GM18502 (cell line): ENCODE data around the gene CLNK.

Source experiments
- ATAC-seq: cut with Tn5 transposase; IDR thresholded peaks from one replicate; pipeline ENCODE4 v1.9.1; 2021; ENCODE audit warnings: mild to moderate bottlenecking; ENCODE audit not compliant: unreplicated experiment, poor library complexity

Gene CLNK

DNA sequence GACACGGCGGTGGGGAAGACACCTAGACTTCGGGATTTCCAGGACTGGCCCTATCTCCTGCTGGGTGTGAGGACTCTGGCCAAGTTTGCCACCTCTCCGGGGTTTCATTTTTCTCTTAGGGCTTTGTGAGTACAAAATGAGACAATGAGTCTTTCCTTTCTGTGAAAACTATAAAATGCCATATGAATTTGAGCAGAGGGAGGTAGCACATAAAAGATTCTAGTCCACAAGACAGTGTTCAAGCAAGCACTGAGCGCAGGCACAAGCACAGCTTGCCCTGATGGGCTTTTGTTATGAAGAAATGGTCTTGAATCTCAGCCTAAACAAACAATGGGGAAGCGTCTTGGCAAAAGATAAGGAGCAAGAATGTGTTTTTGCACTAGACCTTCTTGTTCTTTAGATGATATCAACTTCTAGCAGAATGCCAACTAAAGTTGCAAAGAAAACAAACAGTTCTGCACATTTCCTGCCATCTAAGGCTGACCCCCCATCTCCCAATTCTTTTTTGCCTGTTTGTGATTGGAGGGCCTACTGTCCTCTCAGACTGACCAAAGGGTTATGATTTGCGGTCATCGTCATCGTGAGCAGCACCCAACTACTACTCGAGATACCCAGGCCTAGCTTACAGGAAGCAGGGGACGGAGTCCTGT lies 154.3 kb downstream of the CLNK start:
- no peak for ATAC-seq

DNA sequence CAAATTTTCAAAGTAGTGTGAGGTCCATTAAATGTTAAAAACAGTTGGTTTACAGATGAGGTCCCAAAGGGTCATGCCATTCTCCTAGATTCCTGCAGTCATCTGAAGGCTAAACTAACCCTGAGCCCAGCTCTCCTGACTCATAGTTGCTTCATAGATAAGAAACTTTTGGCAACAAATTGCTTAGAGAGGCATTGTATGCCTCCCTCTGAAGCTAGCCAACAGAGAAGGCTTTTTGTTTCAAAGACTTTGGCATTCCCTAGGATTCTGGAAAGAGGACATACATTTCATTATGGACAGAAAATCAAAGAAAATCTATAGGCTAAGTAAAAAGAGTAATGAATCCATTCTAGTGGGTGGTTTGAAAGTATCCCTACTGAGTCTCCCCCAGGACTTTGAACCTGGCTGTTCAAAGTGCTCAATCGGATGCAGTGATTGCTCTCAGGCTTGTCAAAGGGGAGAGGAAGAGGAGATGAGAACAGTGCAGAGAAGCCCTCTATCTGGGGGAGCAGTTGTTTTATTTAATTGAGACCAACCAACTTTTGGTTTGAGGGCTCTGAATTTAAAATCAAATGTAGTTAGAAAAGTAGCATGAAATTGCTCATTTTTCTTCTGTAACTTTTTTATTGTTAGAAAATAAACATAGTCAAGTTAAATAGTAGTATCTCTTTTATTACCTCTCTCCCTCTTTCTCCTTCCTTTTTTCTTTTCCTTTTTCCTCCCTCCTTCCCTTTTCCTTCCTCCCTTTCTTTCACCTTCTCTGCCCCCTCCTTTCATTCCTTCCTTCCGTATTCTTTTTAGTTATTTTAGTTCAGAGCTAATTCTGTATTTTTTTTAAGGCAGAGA lies 155.1 kb downstream of the CLNK start:
- no peak for ATAC-seq

DNA sequence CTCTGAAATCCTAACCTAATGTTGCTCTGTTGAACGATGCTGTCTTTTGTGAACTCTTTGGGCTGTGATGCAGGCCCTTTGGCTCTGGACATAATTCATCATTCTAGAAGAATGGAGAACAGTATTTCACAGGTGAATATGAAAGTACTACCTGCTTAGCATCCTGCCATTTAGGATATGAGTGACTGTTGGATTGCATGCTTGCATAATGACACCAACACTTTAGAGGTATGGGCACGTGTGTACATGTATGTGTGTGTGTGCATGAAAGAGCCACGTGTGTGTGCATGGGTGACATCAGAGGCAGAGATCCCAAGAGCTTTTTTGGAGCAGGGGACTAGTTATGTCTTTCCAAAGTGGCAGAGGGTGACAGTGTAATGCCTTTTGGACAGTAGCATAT lies 157.1 kb downstream of the CLNK start:
- no peak for ATAC-seq

DNA sequence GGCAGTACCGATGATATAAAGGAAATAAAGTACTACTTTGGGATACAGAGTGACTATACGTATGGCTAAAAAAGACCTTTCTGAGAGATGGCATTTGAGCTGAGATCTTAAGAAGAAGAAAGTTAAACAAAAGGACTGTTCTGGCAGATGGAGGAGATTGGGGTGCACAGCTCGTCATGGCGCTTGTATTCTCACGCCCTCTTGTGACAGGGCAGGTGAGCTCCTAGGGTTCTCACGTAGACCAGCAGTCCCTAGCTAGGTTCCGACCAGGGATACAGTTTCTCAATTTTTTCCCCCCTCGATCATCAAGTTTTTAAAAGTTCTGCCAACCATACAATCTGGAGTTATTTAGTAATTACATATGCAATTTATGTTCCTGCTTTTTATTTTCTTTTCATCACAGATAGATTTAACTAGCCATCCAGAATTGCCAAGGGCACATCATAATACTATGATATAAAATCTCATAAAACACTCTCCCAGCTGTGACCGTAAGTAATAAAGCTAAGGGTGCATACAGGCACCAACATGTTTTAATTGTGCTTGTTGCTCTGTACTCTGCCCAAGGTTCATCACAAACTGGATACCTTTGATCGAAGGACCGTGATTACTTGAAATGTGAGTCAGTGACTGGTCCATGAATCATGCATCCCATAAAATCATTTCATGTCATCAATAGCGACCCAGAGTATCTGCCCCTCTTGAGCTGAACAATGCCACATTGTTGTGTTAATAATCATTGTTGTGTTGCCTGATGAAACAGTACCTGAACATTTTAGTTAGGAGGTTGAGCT lies 157.9 kb downstream of the CLNK start:
- no peak for ATAC-seq

DNA sequence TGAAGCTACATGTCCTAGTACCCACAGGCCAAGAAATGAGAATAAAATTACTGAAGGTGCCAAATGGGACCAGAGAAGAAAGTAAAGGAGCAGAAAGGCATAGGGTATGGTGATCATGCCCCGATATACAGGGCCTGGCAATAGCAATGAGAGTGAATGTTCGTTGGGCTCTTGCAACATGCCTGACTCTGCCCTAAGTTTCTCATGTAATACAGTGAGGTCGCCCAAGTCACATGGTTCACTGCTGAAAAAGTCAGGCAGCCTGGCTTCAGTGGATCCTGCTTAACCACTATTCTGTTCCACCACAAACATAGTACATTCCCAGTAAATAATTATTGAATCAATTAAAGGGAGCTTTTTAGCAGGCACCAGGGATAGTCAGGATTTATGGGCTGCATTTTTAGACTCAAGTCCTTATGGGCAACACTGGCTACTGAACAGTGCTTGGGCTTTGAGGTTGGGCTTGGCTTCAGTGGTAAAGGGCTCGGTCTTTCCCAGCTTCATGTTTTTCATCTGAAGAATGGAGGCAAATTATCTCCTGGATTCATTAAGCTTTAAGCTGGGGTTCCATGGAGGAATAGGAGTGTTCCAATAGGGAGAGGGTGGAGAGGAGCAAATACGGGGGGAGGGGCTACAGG lies 160.3 kb downstream of the CLNK start:
- no peak for ATAC-seq

DNA sequence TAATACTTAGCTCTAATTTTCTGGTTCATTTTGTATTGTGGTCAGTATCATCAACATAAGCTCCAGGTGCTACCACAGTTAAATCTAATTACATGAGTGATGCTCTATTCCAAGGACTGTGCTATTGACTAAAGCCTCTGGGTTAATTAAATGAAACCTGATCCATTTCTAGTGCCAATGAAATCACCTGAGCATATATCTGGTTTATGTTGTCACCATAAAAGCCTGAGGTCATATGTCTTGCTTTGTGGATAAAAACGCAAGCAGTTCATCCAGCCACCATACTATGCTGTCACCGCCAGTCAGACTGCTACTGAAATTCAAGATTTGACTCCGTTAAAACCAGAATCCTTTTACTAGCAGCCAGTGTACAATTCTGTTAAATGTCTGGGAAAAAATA lies 163.1 kb downstream of the CLNK start:
- ATAC-seq = no peak

DNA sequence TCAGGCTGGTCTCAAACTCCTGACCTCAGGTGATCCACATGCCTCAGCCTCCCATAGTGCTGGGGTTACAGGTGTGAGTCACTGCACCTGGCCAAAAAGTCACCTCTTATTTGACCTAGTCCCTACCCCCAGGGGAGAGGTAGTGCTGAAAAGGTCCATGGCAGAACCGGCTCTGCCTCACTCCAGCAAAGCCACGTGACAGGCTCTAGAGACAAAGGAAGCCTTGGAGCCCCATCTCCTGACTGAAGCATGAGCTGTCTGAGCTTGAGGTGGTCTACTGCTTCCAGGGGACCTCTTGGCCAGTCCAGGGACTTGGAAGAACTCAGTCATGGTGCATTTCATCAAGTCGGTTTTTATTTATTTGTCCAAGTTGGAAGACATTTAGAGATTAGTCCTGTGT lies 174.8 kb downstream of the CLNK start:
- no peak for ATAC-seq

DNA sequence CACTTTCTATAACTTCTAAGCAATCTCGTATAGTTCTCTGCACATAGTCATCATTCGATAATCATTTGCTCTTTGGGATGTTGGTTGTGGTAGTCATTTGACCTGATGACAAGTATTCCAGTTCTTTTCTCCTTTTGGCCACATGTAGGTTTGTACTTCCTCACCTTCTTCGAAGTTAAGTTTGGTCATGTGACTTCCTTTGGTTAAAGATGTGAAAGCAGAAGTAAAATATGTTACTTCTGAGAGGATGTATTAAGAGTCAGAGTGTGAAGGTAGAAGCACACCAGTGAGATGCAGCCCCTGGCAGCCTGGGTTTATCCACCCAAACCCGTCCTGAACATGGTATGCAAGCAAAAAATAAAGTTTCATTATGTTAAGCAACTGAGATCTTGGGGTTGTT lies 178.5 kb downstream of the CLNK start:
- no peak for ATAC-seq

DNA sequence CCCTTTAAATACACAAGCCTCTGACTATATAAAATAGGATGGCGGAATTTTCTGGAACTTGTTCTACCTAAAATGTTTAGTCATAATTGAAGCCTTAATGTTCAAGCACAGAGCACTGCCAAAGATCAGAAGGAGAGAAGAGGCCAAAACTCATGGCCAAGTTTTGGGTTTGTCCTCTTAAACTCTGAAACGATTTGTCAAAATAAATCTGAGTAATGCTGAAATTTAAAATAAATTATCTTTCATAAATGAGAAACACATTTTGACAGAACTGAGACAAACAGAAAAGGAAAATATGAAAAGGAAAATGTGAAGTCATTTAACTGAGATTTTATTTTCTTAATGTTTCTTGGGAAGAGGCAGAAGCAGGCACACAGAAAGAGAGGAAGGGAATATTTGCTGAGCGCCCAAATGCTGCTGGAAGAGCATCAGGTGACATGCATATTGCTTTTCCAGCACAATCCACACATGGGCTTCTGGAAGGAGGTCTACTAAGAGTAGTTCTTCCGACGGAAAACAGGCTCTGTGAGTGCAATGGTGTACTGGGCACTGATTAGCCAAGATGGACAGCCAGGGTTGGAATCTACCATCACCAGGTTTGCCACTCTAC lies 179.9 kb downstream of the CLNK start:
- no peak for ATAC-seq

DNA sequence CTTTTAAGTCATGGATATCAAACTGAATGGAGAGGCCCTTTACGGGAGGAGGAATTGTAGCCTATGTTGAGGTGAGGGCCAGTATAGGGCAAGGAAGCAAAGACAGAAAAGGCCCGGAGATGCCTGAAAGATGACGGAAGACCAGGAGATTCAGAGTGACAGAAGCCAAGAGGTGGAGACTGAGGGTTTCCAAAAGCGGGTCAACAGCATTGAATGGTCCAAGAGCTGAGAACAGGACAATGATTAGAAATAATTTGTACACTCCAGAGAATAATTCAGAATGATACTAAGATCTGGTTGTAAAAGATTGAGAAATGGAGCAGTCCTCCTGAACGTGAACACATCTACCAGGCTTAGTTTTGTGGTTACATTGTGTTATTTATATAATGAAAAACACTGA lies 181.9 kb downstream of the CLNK start:
- no peak for ATAC-seq

DNA sequence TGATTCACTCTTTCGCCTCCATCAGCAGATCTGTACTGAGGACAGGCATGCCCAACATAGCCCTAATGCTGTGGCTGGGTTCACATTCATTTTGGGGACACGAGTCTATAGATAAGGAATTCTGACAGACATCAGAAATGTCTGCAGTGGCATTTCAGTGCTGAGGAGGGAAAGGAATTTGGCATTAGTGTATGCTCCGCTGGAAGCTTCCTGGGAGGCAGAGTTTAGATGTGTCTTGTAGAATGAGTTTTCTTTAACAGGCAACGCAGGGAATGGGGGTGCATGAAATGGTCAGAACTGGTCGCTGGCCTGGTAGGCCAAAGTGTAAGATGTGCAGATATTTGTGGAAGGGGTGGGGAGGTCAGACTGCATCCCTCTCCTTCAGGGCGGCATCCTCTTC lies 183.8 kb downstream of the CLNK start:
- no peak for ATAC-seq

DNA sequence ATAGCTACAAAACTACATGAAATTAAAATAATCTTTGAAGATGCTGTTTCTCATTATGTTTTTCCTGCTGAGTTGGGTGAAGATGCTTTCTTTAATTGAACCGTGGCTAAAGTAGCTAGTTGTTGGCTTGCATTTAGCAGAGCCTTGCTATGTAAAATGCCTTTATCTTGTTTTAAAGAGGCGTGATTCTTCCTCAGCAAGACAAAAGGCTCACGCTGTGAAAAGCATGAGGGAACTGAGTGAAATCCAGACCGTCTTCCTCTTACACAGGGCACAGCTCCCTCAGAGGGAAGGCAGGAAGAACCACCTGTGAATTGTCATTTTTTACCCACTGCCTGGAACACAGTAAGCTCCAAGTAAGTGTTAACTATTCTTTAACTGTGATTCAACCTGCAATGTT lies 188.4 kb downstream of the CLNK start:
- no peak for ATAC-seq

DNA sequence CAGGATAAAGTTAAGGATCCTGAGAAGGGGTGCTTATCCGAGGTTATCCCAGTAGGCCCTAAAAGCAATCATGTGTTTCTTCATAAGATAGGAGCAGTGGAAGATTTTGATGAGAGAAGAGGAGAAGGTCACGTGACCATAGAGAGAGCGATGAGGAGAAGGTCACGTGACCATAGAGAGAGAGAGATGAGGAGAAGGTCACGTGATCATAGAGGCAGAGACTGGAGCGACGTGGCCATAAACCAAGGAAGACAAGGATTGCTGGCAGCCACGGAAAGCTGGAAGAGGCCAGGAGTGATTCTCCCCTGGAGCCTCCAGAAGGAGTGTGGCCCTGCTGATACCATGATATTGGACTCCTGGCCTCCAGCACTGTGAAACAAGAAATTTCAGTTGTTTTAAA lies 188.9 kb downstream of the CLNK start:
- ATAC-seq = no peak

DNA sequence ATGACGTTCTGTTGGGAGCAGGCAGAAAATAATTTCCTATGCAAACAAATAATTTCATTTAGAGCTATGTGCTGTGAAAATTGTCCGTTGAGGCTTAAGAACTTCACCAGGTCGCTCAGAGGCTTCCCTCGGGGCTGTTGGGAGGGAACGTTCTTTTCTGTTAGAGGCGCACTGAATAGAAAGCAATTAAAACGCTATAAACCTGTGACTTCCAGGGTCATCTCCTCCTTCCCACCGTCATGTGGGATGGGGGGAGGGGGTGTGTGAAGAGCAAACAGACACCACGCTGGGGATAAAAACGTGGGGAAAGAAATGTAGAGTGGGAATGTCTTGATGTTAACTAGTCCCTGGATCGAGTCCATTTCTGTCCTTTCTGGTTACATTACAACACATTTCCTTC lies 192.1 kb downstream of the CLNK start:
- no peak for ATAC-seq

DNA sequence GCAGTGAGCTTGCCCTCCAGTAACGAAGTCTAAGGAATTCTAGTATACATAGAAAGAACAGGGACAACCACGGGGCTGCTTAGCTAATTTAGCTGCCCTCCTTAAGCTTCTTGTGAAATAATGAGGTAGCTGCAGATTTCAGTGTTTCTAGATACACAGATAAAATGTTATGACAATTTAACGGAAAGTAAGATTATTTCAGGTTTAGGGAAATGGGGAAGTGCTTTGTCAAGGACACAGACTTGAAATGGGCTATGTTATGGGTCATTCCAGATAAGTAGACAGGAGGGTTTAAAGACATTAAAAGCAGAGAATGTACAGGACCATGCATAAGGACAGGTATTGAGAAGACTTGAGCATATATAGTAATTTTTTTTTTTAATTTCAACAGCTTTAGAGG lies 193.2 kb downstream of the CLNK start:
- no peak for ATAC-seq

DNA sequence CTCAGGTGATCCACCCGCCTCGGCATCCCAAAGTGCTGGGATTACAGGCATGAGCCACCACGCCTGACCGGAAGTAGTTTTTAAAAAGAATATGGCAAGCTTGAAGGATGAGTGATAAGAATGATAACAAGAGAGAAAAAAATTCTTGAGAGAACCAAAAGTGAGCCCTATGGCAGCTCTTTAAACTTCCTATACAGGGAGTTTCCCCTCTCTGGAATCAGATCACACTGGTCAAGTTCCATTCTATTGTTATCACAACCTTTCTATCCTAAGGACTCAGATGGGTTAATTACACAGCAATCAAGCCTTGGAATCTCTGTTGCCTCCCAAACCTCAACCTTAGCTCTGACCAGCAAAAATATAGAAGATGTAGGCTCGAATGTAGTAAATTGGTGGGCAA lies 193.6 kb downstream of the CLNK start:
- ATAC-seq = no peak

DNA sequence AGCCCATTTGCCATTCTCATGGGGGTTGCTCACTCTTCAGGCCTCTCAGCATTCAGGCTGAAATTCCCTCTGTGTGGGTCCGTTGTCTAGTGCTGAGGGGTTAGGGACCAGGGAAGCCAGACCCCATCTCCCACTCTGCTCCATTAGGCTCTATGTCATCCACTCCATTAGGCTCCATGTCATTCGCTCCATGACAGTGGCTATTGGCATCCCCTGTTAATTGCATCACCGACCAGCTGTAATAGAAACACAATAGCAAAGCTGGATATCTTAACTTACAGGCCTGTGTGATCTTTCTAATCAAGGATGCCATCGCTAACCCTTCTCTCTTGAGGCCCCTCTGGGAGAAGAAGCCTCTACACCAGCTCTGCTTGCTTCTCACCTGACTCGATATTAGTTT lies 201.7 kb downstream of the CLNK start:
- no peak for ATAC-seq

DNA sequence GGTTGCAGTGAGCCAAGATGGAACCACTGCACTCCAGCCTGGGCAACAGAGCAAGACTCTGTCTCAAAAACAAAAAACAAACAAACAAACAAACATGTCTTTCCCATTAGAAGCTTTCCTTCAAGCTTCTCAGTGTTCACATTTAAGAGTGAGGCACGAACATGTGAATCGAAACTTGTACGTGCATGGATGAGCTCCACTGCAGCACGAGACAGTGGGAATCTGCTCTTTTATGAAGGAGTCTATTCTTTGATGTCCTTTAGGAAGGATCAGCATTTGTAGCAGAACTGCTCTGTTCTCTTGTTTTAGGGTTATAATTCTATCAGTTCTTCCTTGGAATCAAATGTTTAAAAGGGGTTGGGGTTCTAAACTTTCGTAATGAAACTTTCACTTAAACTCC lies 204.0 kb downstream of the CLNK start:
- ATAC-seq = no peak

DNA sequence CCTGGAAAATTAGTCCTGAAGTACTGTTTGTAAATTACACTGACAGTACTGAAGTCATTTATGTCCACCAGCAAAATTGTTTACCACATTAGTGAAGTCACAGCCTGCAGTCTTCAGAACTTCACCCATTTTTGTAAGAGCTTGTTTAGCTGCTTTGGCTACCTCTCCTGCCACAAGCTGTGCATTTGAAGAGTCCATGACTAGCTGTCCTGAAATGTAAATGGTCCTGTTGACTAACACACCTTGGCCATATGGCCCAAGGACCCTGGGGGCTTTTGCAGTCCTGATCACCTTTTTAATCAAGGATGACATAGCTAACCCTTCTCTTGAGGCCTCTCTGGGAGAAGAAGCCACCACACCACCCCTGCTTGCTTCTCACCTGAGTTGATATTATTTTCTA lies 205.9 kb downstream of the CLNK start:
- ATAC-seq = no peak

DNA sequence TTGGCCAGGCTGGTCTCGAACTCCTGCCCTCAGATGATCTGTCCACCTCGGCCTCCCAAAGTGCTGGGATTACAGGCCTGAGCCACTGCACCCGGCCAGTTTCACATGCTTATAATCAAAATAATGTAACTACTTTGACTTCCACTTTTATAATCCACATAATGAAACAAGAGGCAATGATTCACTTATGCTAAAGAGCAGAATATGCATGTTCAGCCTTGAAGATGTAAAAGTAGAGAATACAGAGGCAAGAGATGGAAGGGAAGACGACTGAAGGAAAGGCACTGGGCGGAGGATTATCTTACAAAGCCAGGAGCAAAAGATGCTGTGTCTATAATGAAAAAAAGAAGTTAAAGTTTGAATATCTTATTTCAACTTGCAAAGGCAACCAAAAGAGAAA lies 214.1 kb downstream of the CLNK start:
- ATAC-seq = no peak
